ENCODE data around the gene ERH. TPM values are rescaled to one million over a fixed set of nuclear protein-coding genes. Genes with fewer than 3 reads are reported as not detected.

ERH gene
- total RNA-seq, 1 donor from 2014 or later = 410 TPM

DNA sequence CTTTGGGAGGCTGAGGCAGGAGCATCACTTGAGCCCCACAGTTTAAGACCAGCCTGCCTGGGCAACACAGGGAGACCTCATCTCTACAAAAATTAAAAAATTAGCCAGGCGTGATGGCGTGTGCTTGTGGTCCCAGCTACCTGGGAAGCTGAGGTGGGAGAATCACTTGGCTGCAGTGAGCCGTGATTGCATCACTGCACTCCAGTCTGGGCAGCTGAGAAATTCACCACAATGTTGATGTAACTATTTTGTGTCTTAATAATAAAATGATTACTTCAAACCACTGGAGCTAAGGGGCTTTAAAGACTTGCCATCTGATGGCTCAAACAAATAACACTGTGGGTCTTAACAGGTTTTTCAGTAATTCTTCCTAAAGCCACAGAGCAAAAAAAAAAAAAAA lies 10.8 kb downstream of the ERH start:
- peaks cover 27% of the 10 kb centered on the region for H3K4me1 Mint-ChIP-seq (ENCODE audit: low read depth)
- no peak overlapping the region for H3K4me3 Mint-ChIP-seq (ENCODE audit: low read depth)
- H3K9me3 Mint-ChIP-seq = no peaks in the 10 kb centered on the region
- H3K27ac Mint-ChIP-seq = no peak overlapping the region
- intact Hi-C loops (cut with micrococcal nuclease) = no loop called here
- no peak for DNase-seq (ENCODE audit: low spot score)
- no peaks in the 10 kb centered on the region for H3K27me3 Mint-ChIP-seq (ENCODE audit: low read depth)
- H3K36me3 Mint-ChIP-seq (ENCODE audit: low read depth) = peaks cover 87% of the 10 kb centered on the region

DNA sequence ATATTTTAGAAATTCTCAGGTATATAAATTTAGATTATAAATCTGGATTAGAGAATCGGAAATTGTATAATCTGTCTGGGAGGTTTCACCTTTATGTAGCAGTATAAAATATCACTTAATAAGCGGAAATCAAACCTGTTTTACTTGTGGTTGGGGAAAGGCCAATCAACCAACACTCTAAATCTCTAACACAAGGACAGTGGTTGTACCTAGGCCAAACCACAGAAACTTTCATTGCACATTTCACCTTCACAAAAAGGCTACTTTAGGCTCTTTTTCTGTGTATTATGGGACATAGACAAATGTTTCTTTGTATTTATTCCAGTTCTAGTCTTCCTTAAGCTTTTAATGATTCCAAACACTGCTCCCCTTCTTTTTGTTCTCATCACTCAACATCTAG lies 19.8 kb downstream of the ERH start:
- peaks cover 9% of the 10 kb centered on the region for H3K4me1 Mint-ChIP-seq (ENCODE audit: low read depth)
- H3K4me3 Mint-ChIP-seq (ENCODE audit: low read depth) = no peak overlapping the region
- H3K27me3 Mint-ChIP-seq (ENCODE audit: low read depth) = no peaks in the 10 kb centered on the region
- H3K36me3 Mint-ChIP-seq (ENCODE audit: low read depth) = peaks cover 68% of the 10 kb centered on the region
- intact Hi-C loops (cut with micrococcal nuclease) = no loop called here
- H3K27ac Mint-ChIP-seq = no peak overlapping the region
- no peaks in the 10 kb centered on the region for H3K9me3 Mint-ChIP-seq
- no peak for DNase-seq (ENCODE audit: low spot score)

DNA sequence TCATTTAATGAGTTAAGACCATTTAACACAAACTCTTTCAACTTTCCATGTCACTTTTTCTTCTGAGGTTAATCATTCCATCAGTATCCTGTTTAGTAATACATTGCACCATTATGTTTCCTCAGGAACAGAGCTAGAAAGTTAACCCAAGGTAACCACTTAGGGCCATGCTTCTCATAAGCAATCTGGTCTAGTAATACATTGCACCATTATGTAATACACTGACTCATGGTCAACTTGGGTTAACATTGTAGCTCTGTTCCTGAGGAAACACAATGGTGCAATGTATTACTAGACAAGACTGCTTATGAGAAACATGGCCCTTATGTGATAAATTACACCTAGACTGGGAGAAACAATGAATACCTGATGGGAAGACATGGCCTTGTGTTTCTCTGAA lies 21.7 kb downstream of the ERH start:
- H3K27ac Mint-ChIP-seq = no peak overlapping the region
- peaks cover 61% of the 10 kb centered on the region for H3K36me3 Mint-ChIP-seq (ENCODE audit: low read depth)
- peaks cover 11% of the 10 kb centered on the region for H3K4me1 Mint-ChIP-seq (ENCODE audit: low read depth)
- H3K27me3 Mint-ChIP-seq (ENCODE audit: low read depth) = no peaks in the 10 kb centered on the region
- H3K9me3 Mint-ChIP-seq = no peaks in the 10 kb centered on the region
- no peak for DNase-seq (ENCODE audit: low spot score)
- intact Hi-C loops (cut with micrococcal nuclease) = no loop called here
- no peak overlapping the region for H3K4me3 Mint-ChIP-seq (ENCODE audit: low read depth)

DNA sequence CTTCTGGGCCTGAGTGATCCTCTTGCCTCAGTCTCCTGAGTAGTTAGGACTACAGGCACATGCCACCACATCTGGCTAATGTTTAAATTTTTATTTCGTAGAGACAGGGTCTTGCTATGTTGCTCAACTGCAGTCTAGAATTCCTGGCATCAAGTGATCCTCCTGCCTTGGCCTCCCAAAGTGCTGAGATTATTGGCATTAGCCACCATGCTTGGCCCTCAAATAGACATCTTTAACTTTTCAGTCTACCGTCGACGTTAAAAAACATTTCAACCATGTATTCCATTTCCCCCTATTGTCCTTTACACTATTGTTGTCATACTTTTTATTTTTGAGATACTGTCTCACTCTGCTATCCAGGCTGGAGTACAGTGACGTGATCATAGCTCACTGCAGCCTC lies 22.4 kb downstream of the ERH start:
- no peaks in the 10 kb centered on the region for H3K27me3 Mint-ChIP-seq (ENCODE audit: low read depth)
- no peak for DNase-seq (ENCODE audit: low spot score)
- no peak overlapping the region for H3K4me3 Mint-ChIP-seq (ENCODE audit: low read depth)
- no peak overlapping the region for H3K27ac Mint-ChIP-seq
- no peaks in the 10 kb centered on the region for H3K9me3 Mint-ChIP-seq
- H3K36me3 Mint-ChIP-seq (ENCODE audit: low read depth) = peaks cover 61% of the 10 kb centered on the region
- intact Hi-C loops (cut with micrococcal nuclease) = no loop called here
- H3K4me1 Mint-ChIP-seq (ENCODE audit: low read depth) = peaks cover 11% of the 10 kb centered on the region

DNA sequence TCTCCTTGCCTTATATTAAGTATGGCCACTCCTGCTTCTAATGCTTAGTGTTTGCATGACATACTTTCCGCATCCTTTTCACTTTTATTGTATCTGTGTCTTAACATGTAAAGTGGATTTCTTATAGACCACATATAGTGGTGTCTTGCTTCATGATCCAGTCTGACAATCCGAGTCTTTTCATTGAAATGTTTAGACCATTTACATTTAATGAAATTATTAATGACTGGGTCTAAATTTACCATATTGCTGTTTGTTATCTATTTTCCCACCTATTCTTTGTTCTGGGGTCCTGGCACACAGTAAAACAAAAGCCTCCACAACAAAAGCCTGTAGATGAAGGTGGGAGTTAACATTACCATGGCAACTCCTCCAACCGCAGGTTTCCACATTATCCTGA lies 22.9 kb downstream of the ERH start:
- DNase-seq (ENCODE audit: low spot score) = no peak
- H3K27me3 Mint-ChIP-seq (ENCODE audit: low read depth) = no peaks in the 10 kb centered on the region
- no peak overlapping the region for H3K4me3 Mint-ChIP-seq (ENCODE audit: low read depth)
- H3K36me3 Mint-ChIP-seq (ENCODE audit: low read depth) = peaks cover 56% of the 10 kb centered on the region
- intact Hi-C loops (cut with micrococcal nuclease) = no loop called here
- H3K9me3 Mint-ChIP-seq = no peaks in the 10 kb centered on the region
- no peak overlapping the region for H3K27ac Mint-ChIP-seq
- peaks cover 10% of the 10 kb centered on the region for H3K4me1 Mint-ChIP-seq (ENCODE audit: low read depth)

DNA sequence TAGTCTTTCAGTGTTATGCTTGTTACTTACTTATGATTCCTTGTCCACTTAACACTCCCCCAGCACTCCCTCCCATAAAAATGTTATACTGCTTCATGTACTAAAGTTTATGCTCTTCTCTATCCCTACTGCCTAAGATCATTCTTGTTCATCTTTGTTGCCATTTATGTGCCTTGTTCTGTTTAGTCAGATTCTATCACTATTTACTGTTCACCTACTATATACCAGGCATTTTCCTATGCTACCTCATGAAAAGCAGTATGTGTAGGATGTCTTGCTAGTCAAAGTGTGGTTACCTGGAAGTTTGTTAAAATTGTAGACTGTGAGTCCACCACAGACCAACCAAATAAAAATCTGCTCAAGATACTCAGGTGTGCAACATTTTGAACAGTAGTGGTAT lies 23.9 kb downstream of the ERH start:
- Mint-ChIP-seq H3K9me3 (no peaks in the 10 kb centered on the region), H3K36me3 (ENCODE audit: low read depth) (peaks cover 46% of the 10 kb centered on the region), H3K27ac (no peak overlapping the region), H3K4me3 (ENCODE audit: low read depth) (no peak overlapping the region), H3K4me1 (ENCODE audit: low read depth) (peaks cover 10% of the 10 kb centered on the region), H3K27me3 (ENCODE audit: low read depth) (no peaks in the 10 kb centered on the region)
- intact Hi-C loops (cut with micrococcal nuclease) = no loop called here
- no peak for DNase-seq (ENCODE audit: low spot score)

DNA sequence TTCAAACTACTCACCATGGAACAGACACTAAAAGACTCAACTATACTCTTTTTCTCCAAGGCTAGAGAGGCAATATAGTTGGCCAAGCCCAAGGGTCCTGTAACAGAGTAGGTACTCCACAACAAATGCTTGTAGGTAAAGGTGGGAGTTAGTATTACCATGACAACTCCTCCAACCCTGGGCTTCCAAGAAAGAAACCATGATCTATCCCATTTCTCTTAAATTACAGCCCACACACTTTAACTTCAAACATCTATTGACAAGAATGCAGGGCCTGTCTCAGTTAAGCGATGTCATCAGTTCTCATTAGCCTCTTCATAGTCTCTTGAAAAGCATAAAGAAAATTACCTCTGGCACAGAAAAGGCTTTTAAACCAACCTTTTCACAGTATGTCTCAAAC lies 25.0 kb downstream of the ERH start:
- Mint-ChIP-seq H3K4me3 (ENCODE audit: low read depth) (no peak overlapping the region), H3K27me3 (ENCODE audit: low read depth) (no peaks in the 10 kb centered on the region), H3K27ac (peak overlapping the region; percentile 46), H3K4me1 (ENCODE audit: low read depth) (peaks cover 10% of the 10 kb centered on the region), H3K9me3 (no peaks in the 10 kb centered on the region), H3K36me3 (ENCODE audit: low read depth) (peaks cover 39% of the 10 kb centered on the region)
- intact Hi-C loops (cut with micrococcal nuclease) = no loop called here
- DNase-seq (ENCODE audit: low spot score) = no peak

DNA sequence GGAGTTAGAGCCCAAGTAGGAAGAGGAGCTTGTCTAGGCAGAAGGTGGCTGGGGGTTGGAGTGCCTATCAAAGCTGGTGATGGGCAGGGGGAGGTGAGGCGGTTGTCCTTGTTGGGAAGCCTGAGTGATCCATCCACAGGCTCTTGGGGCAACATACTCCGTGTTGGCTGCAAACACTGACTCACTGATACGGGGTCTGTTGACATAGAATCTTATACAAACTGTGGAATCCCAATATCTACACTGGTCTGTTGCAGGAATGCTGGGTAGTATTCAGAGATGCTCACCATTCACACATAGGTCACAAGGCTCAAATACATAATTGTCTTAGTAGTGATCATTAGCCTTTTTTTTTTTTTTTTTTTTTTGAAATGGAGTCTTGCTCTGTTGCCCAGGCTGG lies 26.0 kb downstream of the ERH start:
- no peak for DNase-seq (ENCODE audit: low spot score)
- H3K4me1 Mint-ChIP-seq (ENCODE audit: low read depth) = peaks cover 10% of the 10 kb centered on the region
- no peaks in the 10 kb centered on the region for H3K9me3 Mint-ChIP-seq
- H3K27ac Mint-ChIP-seq = no peak overlapping the region
- peaks cover 35% of the 10 kb centered on the region for H3K36me3 Mint-ChIP-seq (ENCODE audit: low read depth)
- intact Hi-C loops (cut with micrococcal nuclease) = no loop called here
- H3K27me3 Mint-ChIP-seq (ENCODE audit: low read depth) = no peaks in the 10 kb centered on the region
- H3K4me3 Mint-ChIP-seq (ENCODE audit: low read depth) = no peak overlapping the region

DNA sequence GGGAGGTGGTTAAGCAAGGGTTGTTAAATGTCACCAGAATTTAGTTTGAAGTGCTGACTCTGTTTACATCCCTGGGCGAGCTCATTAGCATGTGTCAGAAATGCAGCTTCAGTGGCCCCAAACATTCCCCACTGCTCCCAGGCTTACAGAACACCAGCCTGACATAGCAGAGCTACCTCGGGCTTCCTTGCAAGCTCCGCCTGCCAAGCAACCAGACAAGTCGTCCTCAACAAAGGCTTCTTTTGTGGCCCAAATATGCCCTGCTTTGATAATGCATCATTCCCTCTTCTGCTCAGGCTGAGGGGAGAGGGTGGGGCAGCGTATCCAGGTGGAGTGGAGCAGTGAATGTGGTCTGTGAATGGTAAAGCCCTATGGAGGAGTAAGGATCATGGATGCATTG lies 28.0 kb downstream of the ERH start:
- DNase-seq (ENCODE audit: low spot score) = no peak
- Mint-ChIP-seq H3K9me3 (no peaks in the 10 kb centered on the region), H3K27ac (no peak overlapping the region), H3K4me1 (ENCODE audit: low read depth) (peaks cover 10% of the 10 kb centered on the region), H3K27me3 (ENCODE audit: low read depth) (no peaks in the 10 kb centered on the region), H3K4me3 (ENCODE audit: low read depth) (no peak overlapping the region), H3K36me3 (ENCODE audit: low read depth) (peaks cover 15% of the 10 kb centered on the region)
- intact Hi-C loops (cut with micrococcal nuclease) = no loop called here

DNA sequence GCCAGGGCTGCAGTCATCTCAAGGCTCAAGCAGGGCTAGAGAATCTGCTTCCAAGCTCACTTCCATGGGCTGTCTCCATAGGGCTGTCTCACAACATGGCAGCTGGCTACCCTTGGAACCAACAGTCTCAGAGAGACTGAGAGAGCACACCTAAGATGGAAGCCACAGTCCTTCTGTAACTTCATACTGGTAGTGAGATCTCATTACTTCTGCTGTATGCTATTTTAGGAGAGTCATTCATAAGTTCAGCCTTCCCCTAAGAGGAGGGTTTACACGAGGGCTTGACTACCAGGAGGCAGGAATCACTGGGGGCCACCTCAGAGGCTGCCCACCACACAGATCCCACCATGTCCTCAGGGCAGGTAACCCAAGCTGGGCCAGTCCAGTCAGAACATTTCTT lies 29.7 kb downstream of the ERH start:
- peaks cover 3% of the 10 kb centered on the region for H3K4me1 Mint-ChIP-seq (ENCODE audit: low read depth)
- no peaks in the 10 kb centered on the region for H3K9me3 Mint-ChIP-seq
- H3K27me3 Mint-ChIP-seq (ENCODE audit: low read depth) = no peaks in the 10 kb centered on the region
- no peak for DNase-seq (ENCODE audit: low spot score)
- no peak overlapping the region for H3K4me3 Mint-ChIP-seq (ENCODE audit: low read depth)
- H3K27ac Mint-ChIP-seq = no peak overlapping the region
- H3K36me3 Mint-ChIP-seq (ENCODE audit: low read depth) = peaks cover 3% of the 10 kb centered on the region
- intact Hi-C loops (cut with micrococcal nuclease) = no loop called here

DNA sequence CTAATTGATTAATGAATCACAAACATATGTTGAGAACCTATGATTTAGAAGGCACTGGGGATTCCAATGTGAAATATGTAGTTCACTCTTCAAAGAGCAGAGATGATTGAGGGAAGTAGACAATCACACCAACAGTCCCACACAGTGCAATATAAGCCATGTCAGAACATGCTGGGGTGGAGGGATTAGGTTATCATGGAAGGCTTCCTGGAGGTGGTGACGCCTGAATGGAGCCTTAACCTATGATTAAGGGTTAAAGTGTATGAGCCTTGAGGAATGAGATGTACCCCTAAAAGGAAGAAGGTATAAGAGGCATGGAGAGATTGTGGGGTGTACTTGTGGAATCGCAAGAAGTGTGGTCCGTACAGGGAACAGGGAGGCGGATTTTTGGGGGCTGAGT lies 31.3 kb downstream of the ERH start:
- intact Hi-C loops (cut with micrococcal nuclease) = no loop called here
- DNase-seq (ENCODE audit: low spot score) = no peak
- H3K4me3 Mint-ChIP-seq (ENCODE audit: low read depth) = no peak overlapping the region
- H3K9me3 Mint-ChIP-seq = no peaks in the 10 kb centered on the region
- no peaks in the 10 kb centered on the region for H3K27me3 Mint-ChIP-seq (ENCODE audit: low read depth)
- no peak overlapping the region for H3K27ac Mint-ChIP-seq
- H3K36me3 Mint-ChIP-seq (ENCODE audit: low read depth) = no peaks in the 10 kb centered on the region
- H3K4me1 Mint-ChIP-seq (ENCODE audit: low read depth) = no peaks in the 10 kb centered on the region

DNA sequence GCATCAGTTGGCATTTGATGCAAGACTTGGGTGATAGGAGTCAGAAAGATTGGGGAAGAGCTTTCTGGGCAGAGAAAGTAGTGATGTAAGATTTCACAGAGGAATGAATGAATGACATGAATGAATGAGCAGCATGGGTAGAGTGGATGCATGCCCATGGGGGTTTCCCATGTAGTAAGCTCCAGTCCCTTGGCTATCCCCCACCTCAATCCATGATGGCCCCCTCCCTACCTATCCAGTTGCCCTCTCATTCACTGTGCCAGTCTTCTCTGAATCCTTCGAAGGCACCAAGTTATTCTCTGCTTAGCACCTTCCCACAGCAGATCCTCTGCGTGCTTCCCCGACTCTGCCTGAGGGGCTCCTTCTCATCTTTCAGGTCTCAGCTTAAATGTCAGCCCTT lies 32.0 kb downstream of the ERH start:
- no peak for DNase-seq (ENCODE audit: low spot score)
- intact Hi-C loops (cut with micrococcal nuclease) = no loop called here
- Mint-ChIP-seq H3K9me3 (no peaks in the 10 kb centered on the region), H3K27ac (no peak overlapping the region), H3K4me3 (ENCODE audit: low read depth) (no peak overlapping the region), H3K36me3 (ENCODE audit: low read depth) (no peaks in the 10 kb centered on the region), H3K4me1 (ENCODE audit: low read depth) (no peaks in the 10 kb centered on the region), H3K27me3 (ENCODE audit: low read depth) (no peaks in the 10 kb centered on the region)

DNA sequence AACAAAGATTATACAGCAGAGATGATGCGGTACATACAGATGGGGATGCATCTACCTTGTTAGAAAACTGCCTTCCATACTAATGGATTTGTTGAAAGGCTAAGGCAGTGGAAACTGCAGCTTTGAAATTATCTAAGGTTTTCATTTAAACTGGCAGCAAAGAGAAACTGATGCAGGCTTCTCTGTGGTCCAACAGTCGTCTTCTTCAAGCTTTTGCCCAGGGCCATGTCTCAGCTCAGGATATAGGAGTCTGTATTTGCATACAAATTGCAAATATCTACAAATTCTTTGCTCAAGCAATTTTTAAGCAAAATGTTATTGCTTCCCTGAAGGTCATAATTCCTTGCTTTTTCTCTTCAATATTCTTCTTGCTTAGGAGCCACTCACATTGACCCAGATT lies 33.7 kb downstream of the ERH start:
- Mint-ChIP-seq H3K4me3 (ENCODE audit: low read depth) (no peak overlapping the region), H3K27ac (no peak overlapping the region), H3K27me3 (ENCODE audit: low read depth) (no peaks in the 10 kb centered on the region), H3K4me1 (ENCODE audit: low read depth) (no peaks in the 10 kb centered on the region), H3K36me3 (ENCODE audit: low read depth) (no peaks in the 10 kb centered on the region), H3K9me3 (no peaks in the 10 kb centered on the region)
- DNase-seq (ENCODE audit: low spot score) = no peak
- intact Hi-C loops (cut with micrococcal nuclease) = no loop called here

DNA sequence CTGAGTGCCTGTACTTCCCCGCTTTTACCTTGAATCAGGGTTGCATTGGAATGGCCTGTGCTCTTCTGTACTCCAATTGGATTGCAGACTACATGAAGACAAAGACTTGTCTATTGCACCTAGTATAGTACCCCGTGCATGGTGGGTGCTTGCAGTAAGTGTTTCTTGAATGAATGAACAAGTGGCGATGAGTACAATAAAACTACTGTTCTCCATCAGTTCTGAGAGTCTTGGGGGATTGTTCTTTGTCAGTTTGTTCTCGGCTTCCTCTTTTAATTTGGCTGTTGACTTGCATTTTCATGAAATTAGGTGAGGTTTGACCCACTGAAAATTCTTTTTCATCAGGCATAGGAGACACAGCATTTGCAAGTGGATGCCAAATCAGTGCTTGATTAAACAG lies 34.1 kb downstream of the ERH start:
- Mint-ChIP-seq H3K27ac (no peak overlapping the region), H3K9me3 (no peaks in the 10 kb centered on the region), H3K4me3 (ENCODE audit: low read depth) (no peak overlapping the region), H3K36me3 (ENCODE audit: low read depth) (no peaks in the 10 kb centered on the region), H3K27me3 (ENCODE audit: low read depth) (no peaks in the 10 kb centered on the region), H3K4me1 (ENCODE audit: low read depth) (peaks cover 1% of the 10 kb centered on the region)
- DNase-seq (ENCODE audit: low spot score) = no peak
- intact Hi-C loops (cut with micrococcal nuclease) = no loop called here

All from activated T-helper 2 cell treated with anti-CD3 and anti-CD28 coated beads, Interferon-gamma antibody, Interleukin-2, Interleukin-4, amounts not matched to agents 10 μg/mL and 5 μg/mL and 100 μg/mL, durations not matched to agents 14 hours and 24 hours and 36 hours (primary cell).